Measurements from ENCODE around the gene KL.

Gene KL

GRCh38 chr13:33025220-33025744 is 9.1 kb downstream of the KL start:
- no peaks in the 10 kb centered on the region for H3K27me3 ChIP-seq (ENCODE audit: insufficient read depth, poor library complexity, severe bottlenecking)
- no peak for TF ChIP-seq SPI1 (IDR thresholded peaks at IDR 0.05; ENCODE audit: borderline replicate concordance, low read depth)
- no peak for TF ChIP-seq POLR2AphosphoS5 (IDR thresholded peaks at IDR 0.05; ENCODE audit: low read depth)
- TF ChIP-seq GABPA (IDR thresholded peaks at IDR 0.05; ENCODE audit: low read depth): no peak
- TF ChIP-seq, protein P1, sequence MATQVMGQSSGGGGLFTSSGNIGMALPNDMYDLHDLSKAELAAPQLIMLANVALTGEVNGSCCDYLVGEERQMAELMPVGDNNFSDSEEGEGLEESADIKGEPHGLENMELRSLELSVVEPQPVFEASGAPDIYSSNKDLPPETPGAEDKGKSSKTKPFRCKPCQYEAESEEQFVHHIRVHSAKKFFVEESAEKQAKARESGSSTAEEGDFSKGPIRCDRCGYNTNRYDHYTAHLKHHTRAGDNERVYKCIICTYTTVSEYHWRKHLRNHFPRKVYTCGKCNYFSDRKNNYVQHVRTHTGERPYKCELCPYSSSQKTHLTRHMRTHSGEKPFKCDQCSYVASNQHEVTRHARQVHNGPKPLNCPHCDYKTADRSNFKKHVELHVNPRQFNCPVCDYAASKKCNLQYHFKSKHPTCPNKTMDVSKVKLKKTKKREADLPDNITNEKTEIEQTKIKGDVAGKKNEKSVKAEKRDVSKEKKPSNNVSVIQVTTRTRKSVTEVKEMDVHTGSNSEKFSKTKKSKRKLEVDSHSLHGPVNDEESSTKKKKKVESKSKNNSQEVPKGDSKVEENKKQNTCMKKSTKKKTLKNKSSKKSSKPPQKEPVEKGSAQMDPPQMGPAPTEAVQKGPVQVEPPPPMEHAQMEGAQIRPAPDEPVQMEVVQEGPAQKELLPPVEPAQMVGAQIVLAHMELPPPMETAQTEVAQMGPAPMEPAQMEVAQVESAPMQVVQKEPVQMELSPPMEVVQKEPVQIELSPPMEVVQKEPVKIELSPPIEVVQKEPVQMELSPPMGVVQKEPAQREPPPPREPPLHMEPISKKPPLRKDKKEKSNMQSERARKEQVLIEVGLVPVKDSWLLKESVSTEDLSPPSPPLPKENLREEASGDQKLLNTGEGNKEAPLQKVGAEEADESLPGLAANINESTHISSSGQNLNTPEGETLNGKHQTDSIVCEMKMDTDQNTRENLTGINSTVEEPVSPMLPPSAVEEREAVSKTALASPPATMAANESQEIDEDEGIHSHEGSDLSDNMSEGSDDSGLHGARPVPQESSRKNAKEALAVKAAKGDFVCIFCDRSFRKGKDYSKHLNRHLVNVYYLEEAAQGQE (IDR thresholded peaks at IDR 0.05; ENCODE audit: insufficient replicate concordance, low read depth): no peak
- TF ChIP-seq, protein P2, sequence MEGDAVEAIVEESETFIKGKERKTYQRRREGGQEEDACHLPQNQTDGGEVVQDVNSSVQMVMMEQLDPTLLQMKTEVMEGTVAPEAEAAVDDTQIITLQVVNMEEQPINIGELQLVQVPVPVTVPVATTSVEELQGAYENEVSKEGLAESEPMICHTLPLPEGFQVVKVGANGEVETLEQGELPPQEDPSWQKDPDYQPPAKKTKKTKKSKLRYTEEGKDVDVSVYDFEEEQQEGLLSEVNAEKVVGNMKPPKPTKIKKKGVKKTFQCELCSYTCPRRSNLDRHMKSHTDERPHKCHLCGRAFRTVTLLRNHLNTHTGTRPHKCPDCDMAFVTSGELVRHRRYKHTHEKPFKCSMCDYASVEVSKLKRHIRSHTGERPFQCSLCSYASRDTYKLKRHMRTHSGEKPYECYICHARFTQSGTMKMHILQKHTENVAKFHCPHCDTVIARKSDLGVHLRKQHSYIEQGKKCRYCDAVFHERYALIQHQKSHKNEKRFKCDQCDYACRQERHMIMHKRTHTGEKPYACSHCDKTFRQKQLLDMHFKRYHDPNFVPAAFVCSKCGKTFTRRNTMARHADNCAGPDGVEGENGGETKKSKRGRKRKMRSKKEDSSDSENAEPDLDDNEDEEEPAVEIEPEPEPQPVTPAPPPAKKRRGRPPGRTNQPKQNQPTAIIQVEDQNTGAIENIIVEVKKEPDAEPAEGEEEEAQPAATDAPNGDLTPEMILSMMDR (IDR thresholded peaks at IDR 0.05; ENCODE audit: insufficient read depth, low read length): no peak
- DNase-seq (ENCODE audit: low read depth in 1 of 2, low spot score in 1 of 2): no peak

GRCh38 chr13:33026489-33027152 is 10.4 kb downstream of the KL start:
- TF ChIP-seq, protein P1 (IDR thresholded peaks at IDR 0.05; ENCODE audit: insufficient replicate concordance, low read depth): no peak
- no peak for TF ChIP-seq SPI1 (IDR thresholded peaks at IDR 0.05; ENCODE audit: borderline replicate concordance, low read depth)
- no peak for TF ChIP-seq POLR2AphosphoS5 (IDR thresholded peaks at IDR 0.05; ENCODE audit: low read depth)
- TF ChIP-seq, protein P2 (IDR thresholded peaks at IDR 0.05; ENCODE audit: insufficient read depth, low read length): no peak
- no peak overlapping the region for H3K27ac ChIP-seq (replicated peaks)
- no peak overlapping the region for H3K4me3 ChIP-seq (replicated peaks; ENCODE audit: insufficient read depth, low read length)
- no peak for DNase-seq (ENCODE audit: low read depth in 1 of 2, low spot score in 1 of 2)
- no peaks in the 10 kb centered on the region for H3K27me3 ChIP-seq (ENCODE audit: insufficient read depth, poor library complexity, severe bottlenecking)

More at GRCh38 chr13:33025220-33025744, 9.1 kb downstream of the KL start:
- H3K27ac ChIP-seq (replicated peaks): no peak overlapping the region
- H3K4me3 ChIP-seq (replicated peaks; ENCODE audit: insufficient read depth, low read length): no peak overlapping the region

GRCh38 chr13:33028620-33029019 is 12.4 kb downstream of the KL start:
- Histone ChIP-seq H3K27ac (replicated peaks) (no peak overlapping the region), H3K27me3 (ENCODE audit: insufficient read depth, poor library complexity, severe bottlenecking) (no peaks in the 10 kb centered on the region), H3K4me3 (replicated peaks; ENCODE audit: insufficient read depth, low read length) (no peak overlapping the region)
- TF ChIP-seq POLR2AphosphoS5 (IDR thresholded peaks at IDR 0.05; ENCODE audit: low read depth) (no peak), SPI1 (IDR thresholded peaks at IDR 0.05; ENCODE audit: borderline replicate concordance, low read depth) (no peak), GABPA (IDR thresholded peaks at IDR 0.05; ENCODE audit: low read depth) (no peak)
- TF ChIP-seq, protein P1 (IDR thresholded peaks at IDR 0.05; ENCODE audit: insufficient replicate concordance, low read depth): no peak
- TF ChIP-seq, protein P2 (IDR thresholded peaks at IDR 0.05; ENCODE audit: insufficient read depth, low read length): no peak
- DNase-seq (ENCODE audit: low read depth in 1 of 2, low spot score in 1 of 2): no peak

Data from HL-60 (cell line).